GM10248 (cell line): Measurements from ENCODE around the gene COG5.

Source experiments
- CTCF ChIA-PET: fragments of 300-600 bp; sonication (Branson Sonifier 250); formaldehyde crosslinking; extraction: SDS; loops from one replicate; lab custom pipeline; 2021; ENCODE audit warnings: antibody characterized with exemption; lab: Yijun Ruan, JAX
- POLR2A ChIA-PET: fragments of 350-650 bp; sonication (Branson Sonifier 250); formaldehyde crosslinking; extraction: SDS; loops from one replicate; lab custom pipeline; 2020; ENCODE audit warnings: antibody characterized with exemption; lab: Yijun Ruan, JAX
- DNase-seq: peaks from one replicate; pipeline ENCODE4 v3.0.0; 2012; ENCODE audit errors: extremely low spot score
- TF ChIP-seq, protein P1 (sequence below): IDR thresholded peaks from 2 replicates; pipeline ENCODE4 v1.5.1; 2012; ENCODE audit warnings: mild to moderate bottlenecking, low read depth; ENCODE audit errors: extremely low read depth, missing control alignments, control extremely low read depth

COG5 gene

DNA sequence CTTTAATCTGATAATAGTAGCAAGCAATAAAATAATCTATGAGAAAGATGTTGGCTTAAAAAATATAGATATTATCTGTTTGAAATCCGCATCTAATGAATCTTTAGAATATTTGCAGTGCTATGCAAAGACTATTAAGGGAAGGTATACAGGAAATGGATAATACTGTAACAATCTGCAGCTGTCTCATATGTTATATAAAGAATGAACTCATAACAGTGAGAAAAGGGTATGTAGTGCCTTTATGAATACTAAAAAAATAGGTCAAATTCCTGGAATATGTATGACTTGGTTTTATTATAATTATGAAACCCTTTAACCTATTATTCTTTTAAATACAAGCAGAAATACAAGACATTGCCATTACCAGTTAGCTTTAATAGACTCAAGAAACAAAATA is 198.9 kb downstream of the COG5 start:
- no peak for DNase-seq
- ChIA-PET POLR2A (no interaction called here), CTCF (no interaction called here)
- TF ChIP-seq, protein P1, sequence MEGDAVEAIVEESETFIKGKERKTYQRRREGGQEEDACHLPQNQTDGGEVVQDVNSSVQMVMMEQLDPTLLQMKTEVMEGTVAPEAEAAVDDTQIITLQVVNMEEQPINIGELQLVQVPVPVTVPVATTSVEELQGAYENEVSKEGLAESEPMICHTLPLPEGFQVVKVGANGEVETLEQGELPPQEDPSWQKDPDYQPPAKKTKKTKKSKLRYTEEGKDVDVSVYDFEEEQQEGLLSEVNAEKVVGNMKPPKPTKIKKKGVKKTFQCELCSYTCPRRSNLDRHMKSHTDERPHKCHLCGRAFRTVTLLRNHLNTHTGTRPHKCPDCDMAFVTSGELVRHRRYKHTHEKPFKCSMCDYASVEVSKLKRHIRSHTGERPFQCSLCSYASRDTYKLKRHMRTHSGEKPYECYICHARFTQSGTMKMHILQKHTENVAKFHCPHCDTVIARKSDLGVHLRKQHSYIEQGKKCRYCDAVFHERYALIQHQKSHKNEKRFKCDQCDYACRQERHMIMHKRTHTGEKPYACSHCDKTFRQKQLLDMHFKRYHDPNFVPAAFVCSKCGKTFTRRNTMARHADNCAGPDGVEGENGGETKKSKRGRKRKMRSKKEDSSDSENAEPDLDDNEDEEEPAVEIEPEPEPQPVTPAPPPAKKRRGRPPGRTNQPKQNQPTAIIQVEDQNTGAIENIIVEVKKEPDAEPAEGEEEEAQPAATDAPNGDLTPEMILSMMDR: no peak

GRCh38 chr7:107359520-107360316 is 204.0 kb downstream of the COG5 start:
- POLR2A ChIA-PET: no interaction called here
- no peak for DNase-seq
- TF ChIP-seq, protein P1: no peak
- CTCF ChIA-PET: interaction anchor here (0.7 to 1.7 kb wide), 4 partner anchors 12 to 21 kb away, joined by 3 to 5 read pairs (median 4); no protein-coding TSS in a partner anchor

GRCh38 chr7:107355616-107356015 is 208.1 kb downstream of the COG5 start:
- ChIA-PET POLR2A (no interaction called here), CTCF (interaction anchor here (0.9 kb wide), 1 partner anchor 8 kb away, joined by 3 read pairs; no protein-coding TSS in a partner anchor)
- TF ChIP-seq, protein P1: no peak
- DNase-seq: no peak

- TF ChIP-seq, protein P1: no peak
- CTCF ChIA-PET: no interaction called here
- POLR2A ChIA-PET: no interaction called here
- DNase-seq: no peak
Measured at GRCh38 chr7:107354640-107355039, 209.1 kb downstream of the COG5 start.

- no peak for DNase-seq
- TF ChIP-seq, protein P1: no peak
- CTCF ChIA-PET: interaction anchor here (1.0 kb wide), 1 partner anchor 20 kb away, joined by 4 read pairs; no protein-coding TSS in a partner anchor
- POLR2A ChIA-PET: no interaction called here
Measured at GRCh38 chr7:107353701-107354100, 210.0 kb downstream of the COG5 start.

DNA sequence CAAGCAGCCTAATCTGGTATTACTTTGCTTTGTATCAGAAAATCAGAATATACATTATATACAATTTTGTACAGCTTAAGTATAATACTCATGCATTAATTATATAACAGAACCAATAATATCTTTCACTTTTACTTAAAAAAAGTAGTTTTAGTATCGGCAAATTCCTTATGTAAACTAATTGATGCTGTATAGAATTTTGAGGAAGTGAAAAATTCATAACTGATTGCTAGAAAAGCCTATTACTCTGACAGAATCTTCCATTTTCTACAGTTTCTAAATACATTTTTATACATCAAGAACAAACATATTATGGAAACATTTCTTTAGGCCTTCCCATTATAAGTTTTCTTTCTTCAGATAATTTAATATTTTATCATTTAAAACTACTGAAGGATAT is 217.8 kb downstream of the COG5 start:
- TF ChIP-seq, protein P1: no peak
- ChIA-PET CTCF (no interaction called here), POLR2A (no interaction called here)
- peak; percentile 8 for DNase-seq
